ENCODE measurements around the gene PSMB11.

- TF ChIP-seq CTCF (IDR thresholded peaks at IDR 0.05) (no peak), POLR2A (IDR thresholded peaks at IDR 0.05) (no peak)
Observed at GRCh38 chr14:23071921-23072539, 30.0 kb downstream of the PSMB11 start.
